Caco-2 (cell line): ENCODE results near the gene SLC39A11. TPM values are rescaled to one million over a fixed set of nuclear protein-coding genes. Genes with fewer than 3 reads are reported as not detected.

Experiments used
- BruUV-seq: library from RNA; stranded (reverse); fragments of 400-500 nt; replicated peaks from 2 replicates; lab custom pipeline; 2021; lab: Mats Ljungman, UMichigan
- CTCF ChIA-PET: fragments of 300-600 bp; sonication (Branson Sonifier 250); formaldehyde crosslinking; loops from one replicate; lab custom pipeline; 2022; ENCODE audit warnings: antibody characterized with exemption; lab: Charles Lee
- POLR2A ChIA-PET: fragments of 300-600 bp; sonication (Branson Sonifier 250); formaldehyde crosslinking; loops from one replicate; lab custom pipeline; 2022; ENCODE audit warnings: antibody characterized with exemption; lab: Charles Lee
- DNase-seq, 2 experiments: peaks; one replicate each; pipeline versions ENCODE4 v3.0.0 to v3.0.0-alpha.2; 2020 to 2022
- H3K27me3 ChIP-seq: replicated peaks from 2 replicates; pipeline ENCODE4 v1.6.0; 2011; ENCODE audit warnings: low read length; ENCODE audit not compliant: control insufficient read depth, insufficient read depth
- H3K36me3 ChIP-seq: 2 replicates; pipeline ENCODE4 v1.5.1; 2011; ENCODE audit warnings: low read length; ENCODE audit not compliant: control insufficient read depth, insufficient read depth
- H3K4me1 ChIP-seq: fragments of 250-450 bp; sonication (Bioruptor Pico); 2 replicates; pipeline ENCODE4 v1.5.1; 2020; ENCODE audit warnings: mild to moderate bottlenecking
- H3K4me3 ChIP-seq: 2 replicates; pipeline ENCODE4 v1.5.1; 2011; ENCODE audit warnings: low read depth, mild to moderate bottlenecking, control low read depth, low read length
- H3K9me3 ChIP-seq: fragments of 250-450 bp; sonication (Bioruptor Pico); 2 replicates; pipeline ENCODE4 v1.5.1; 2020; ENCODE audit warnings: mild to moderate bottlenecking, moderate library complexity
- H3K27ac Mint-ChIP-seq: one replicate; pipeline ENCODE4 v1.8.0; 2022; ENCODE audit warnings: mixed read lengths; ENCODE audit not compliant: unreplicated experiment
- H3K27me3 Mint-ChIP-seq: one replicate; pipeline ENCODE4 v1.8.0; 2022; ENCODE audit warnings: mixed read lengths; ENCODE audit not compliant: insufficient read depth, unreplicated experiment
- H3K36me3 Mint-ChIP-seq: one replicate; pipeline ENCODE4 v1.8.0; 2022; ENCODE audit warnings: mild to moderate bottlenecking, mixed read lengths; ENCODE audit not compliant: insufficient read depth, unreplicated experiment
- H3K4me1 Mint-ChIP-seq: one replicate; pipeline ENCODE4 v1.8.0; 2022; ENCODE audit warnings: low read depth, mixed read lengths; ENCODE audit not compliant: unreplicated experiment
- H3K4me3 Mint-ChIP-seq: one replicate; pipeline ENCODE4 v1.8.0; 2022; ENCODE audit warnings: mild to moderate bottlenecking, moderate library complexity, mixed read lengths; ENCODE audit not compliant: unreplicated experiment
- H3K9me3 Mint-ChIP-seq: one replicate; pipeline ENCODE4 v1.8.0; 2022; ENCODE audit warnings: mixed read lengths; ENCODE audit not compliant: unreplicated experiment
- intact Hi-C: fragments of 100-400 bp; cut with micrococcal nuclease; formaldehyde crosslinking; loops from one replicate; pipeline ENCODE4 v1.10.0; 2022; ENCODE audit not compliant: unreplicated experiment
- total RNA-seq: library from RNA; stranded (reverse); gene quantifications from 2 replicates; pipeline ENCODE4 v1.2.3, GENCODE V29; 2022
- TF ChIP-seq, protein P1 (sequence below), 2 experiments: fragments of 200-600 bp in 1 of 2; IDR thresholded peaks; 1 replicate in 1 of 2; 2 replicates in 1 of 2; pipeline versions ENCODE4 v1.5.1 to v1.8.0; 2011 to 2022; ENCODE audit warnings: antibody characterized with exemption in 1 of 2, control low read depth in 1 of 2, inconsistent platforms in 1 of 2, low read depth in 1 of 2, low read length in 1 of 2, mild to moderate bottlenecking in 1 of 2, moderate library complexity in 1 of 2; ENCODE audit not compliant: insufficient read depth in 1 of 2, severe bottlenecking in 1 of 2, unreplicated experiment in 1 of 2

SLC39A11 gene
- total RNA-seq, 1 experiment from 2014 or later = 26.4 TPM

DNA sequence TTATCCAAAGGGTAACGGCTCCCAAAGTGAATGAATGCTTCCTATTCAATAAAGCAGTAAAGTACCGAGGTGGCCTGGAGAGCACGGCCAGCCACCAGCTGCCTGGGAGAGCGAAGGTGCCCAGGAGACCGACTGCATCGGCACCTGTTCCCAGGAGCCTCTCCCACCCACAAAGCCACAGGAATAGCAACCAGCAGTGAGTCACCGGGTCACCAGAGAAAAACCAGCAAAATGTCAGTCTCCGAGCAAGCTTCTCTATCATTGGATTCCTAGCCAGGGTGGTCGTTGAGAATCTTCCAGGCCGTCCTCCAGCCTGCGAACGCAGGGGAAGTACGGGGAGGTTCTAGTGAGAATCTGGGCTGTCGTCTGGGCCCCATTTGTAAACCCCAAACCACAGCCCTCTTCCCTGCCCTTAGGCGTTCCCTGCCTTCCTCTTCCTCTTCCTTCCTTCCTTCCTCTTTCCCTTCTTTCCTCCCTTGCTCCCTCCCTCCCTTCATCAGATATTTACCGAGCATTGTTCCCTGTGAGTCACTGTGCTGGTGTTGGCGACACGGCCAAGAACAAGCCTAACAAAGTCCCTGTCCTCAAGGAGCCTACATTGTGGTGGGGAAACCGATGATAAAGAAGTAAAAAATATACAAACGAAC is 114.6 kb downstream of the SLC39A11 start:
- Mint-ChIP-seq H3K27me3 (no peaks in the 10 kb centered on the region), H3K4me3 (no peak overlapping the region), H3K4me1 (peaks cover 10% of the 10 kb centered on the region), H3K36me3 (no peaks in the 10 kb centered on the region), H3K27ac (no peak overlapping the region), H3K9me3 (no peaks in the 10 kb centered on the region)
- peaks cover 9% of the 10 kb centered on the region for H3K4me1 ChIP-seq
- no TSS peak for BruUV-seq
- no peak overlapping the region for H3K4me3 ChIP-seq
- H3K27me3 ChIP-seq = no peaks in the 10 kb centered on the region
- ChIA-PET POLR2A (no interaction called here), CTCF (interaction anchor here (1.7 kb wide), 1 partner anchor 8 kb away, joined by 4 read pairs; no protein-coding TSS in a partner anchor)
- H3K9me3 ChIP-seq = peaks cover 5% of the 10 kb centered on the region; the same call in 1 of the 2 replicates
- TF ChIP-seq, protein P1, sequence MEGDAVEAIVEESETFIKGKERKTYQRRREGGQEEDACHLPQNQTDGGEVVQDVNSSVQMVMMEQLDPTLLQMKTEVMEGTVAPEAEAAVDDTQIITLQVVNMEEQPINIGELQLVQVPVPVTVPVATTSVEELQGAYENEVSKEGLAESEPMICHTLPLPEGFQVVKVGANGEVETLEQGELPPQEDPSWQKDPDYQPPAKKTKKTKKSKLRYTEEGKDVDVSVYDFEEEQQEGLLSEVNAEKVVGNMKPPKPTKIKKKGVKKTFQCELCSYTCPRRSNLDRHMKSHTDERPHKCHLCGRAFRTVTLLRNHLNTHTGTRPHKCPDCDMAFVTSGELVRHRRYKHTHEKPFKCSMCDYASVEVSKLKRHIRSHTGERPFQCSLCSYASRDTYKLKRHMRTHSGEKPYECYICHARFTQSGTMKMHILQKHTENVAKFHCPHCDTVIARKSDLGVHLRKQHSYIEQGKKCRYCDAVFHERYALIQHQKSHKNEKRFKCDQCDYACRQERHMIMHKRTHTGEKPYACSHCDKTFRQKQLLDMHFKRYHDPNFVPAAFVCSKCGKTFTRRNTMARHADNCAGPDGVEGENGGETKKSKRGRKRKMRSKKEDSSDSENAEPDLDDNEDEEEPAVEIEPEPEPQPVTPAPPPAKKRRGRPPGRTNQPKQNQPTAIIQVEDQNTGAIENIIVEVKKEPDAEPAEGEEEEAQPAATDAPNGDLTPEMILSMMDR (IDR thresholded peaks at IDR 0.05; ENCODE audit: insufficient read depth in 1 of 2, low read depth in 1 of 2, low read length in 1 of 2, severe bottlenecking in 1 of 2, unreplicated experiment in 1 of 2) = no peak
- no peak for DNase-seq
- intact Hi-C loops = no loop called here
- H3K36me3 ChIP-seq = no peaks in the 10 kb centered on the region; the same call in 1 of the 2 replicates

- no peak for DNase-seq
Observed at GRCh38 chr17:72976971-72977770, 115.3 kb downstream of the SLC39A11 start.

DNA sequence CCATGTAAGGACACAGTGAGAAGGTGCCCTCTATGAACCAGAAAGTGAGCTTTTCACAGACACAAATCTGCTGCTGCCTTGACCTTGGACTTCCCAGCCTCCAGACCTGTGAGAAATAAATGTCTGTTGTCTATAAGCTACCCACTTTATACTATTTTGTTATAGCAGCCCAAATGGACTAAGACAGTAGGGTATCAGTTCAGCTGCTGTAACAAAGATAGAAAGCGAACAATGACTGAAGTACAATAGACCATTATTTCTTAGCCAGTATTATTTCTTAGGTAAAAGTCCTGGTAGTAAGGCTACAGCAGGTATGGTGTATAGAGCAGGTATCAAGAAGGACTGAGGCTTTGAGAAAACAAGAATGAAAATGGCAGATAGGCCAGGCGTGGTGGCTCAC is 117.0 kb downstream of the SLC39A11 start:
- Mint-ChIP-seq H3K36me3 (peaks cover 4% of the 10 kb centered on the region), H3K27me3 (no peaks in the 10 kb centered on the region), H3K4me1 (peaks cover 10% of the 10 kb centered on the region), H3K4me3 (no peak overlapping the region), H3K27ac (no peak overlapping the region), H3K9me3 (no peaks in the 10 kb centered on the region)
- H3K27me3 ChIP-seq = no peaks in the 10 kb centered on the region
- no peaks in the 10 kb centered on the region; the same call in 1 of the 2 replicates for H3K36me3 ChIP-seq
- ChIA-PET POLR2A (no interaction called here), CTCF (no interaction called here)
- TF ChIP-seq, protein P1 (IDR thresholded peaks at IDR 0.05; ENCODE audit: insufficient read depth in 1 of 2, low read depth in 1 of 2, low read length in 1 of 2, severe bottlenecking in 1 of 2, unreplicated experiment in 1 of 2) = no peak
- DNase-seq = no peak
- H3K4me1 ChIP-seq = peaks cover 9% of the 10 kb centered on the region
- no peak overlapping the region for H3K4me3 ChIP-seq
- H3K9me3 ChIP-seq = peaks cover 5% of the 10 kb centered on the region; the same call in 1 of the 2 replicates
- BruUV-seq = no TSS peak
- intact Hi-C loops = no loop called here

More at GRCh38 chr17:72976971-72977770, 115.3 kb downstream of the SLC39A11 start:
- Mint-ChIP-seq H3K27me3 (no peaks in the 10 kb centered on the region), H3K9me3 (no peaks in the 10 kb centered on the region), H3K27ac (no peak overlapping the region), H3K36me3 (peaks cover 4% of the 10 kb centered on the region), H3K4me1 (peaks cover 10% of the 10 kb centered on the region), H3K4me3 (no peak overlapping the region)
- no TSS peak for BruUV-seq
- Histone ChIP-seq H3K27me3 (no peaks in the 10 kb centered on the region), H3K36me3 (no peaks in the 10 kb centered on the region; the same call in 1 of the 2 replicates), H3K4me1 (peaks cover 9% of the 10 kb centered on the region), H3K4me3 (no peak overlapping the region), H3K9me3 (peaks cover 5% of the 10 kb centered on the region; the same call in 1 of the 2 replicates)
- POLR2A ChIA-PET = no interaction called here
- intact Hi-C loops = no loop called here
- CTCF ChIA-PET = interaction anchor here (1.7 kb wide), 1 partner anchor 9 kb away, joined by 4 read pairs; no protein-coding TSS in a partner anchor
- TF ChIP-seq, protein P1 (IDR thresholded peaks at IDR 0.05; ENCODE audit: insufficient read depth in 1 of 2, low read depth in 1 of 2, low read length in 1 of 2, severe bottlenecking in 1 of 2, unreplicated experiment in 1 of 2) = no peak
